ENCODE measurements around the gene GOLGA8A.
"Not testable (repeated sequence)": the region's sequence is repeated elsewhere in the genome, so short reads cannot be mapped to it uniquely, and the experiment has no call there.

GOLGA8A gene

GRCh38 chr15:34403899-34404298, 33.7 kb downstream of the GOLGA8A start:
- DNase-seq, result not testable (repeated sequence)

GRCh38 chr15:34403160-34403598, 34.4 kb downstream of the GOLGA8A start:
- DNase-seq, result not testable (repeated sequence)

- not testable (repeated sequence) for DNase-seq
These were observed 39.9 kb downstream of the GOLGA8A start for GRCh38 chr15:34397637-34398259.

DNA sequence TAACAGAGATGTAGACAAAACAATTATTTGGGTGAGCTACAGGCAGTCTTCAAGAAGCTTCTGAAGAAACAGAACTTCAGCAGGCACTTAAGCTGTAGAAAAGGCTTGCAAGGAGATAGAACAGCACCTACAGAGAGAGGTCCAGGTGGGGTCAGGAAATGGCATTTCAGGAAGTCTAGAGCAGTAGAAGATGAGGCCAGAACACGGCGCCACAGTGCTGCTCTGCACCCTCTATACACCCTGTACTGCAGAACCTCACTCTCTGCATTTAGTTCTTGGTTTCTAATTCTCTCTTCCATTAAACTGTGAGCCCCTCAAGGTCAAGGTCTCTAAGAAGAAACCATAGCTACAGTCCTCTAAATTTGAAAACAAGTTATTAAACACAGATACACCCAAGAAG, 44.6 kb downstream of the GOLGA8A start:
- not testable (repeated sequence) for DNase-seq

- DNase-seq, result not testable (repeated sequence)
These were observed 48.0 kb downstream of the GOLGA8A start for GRCh38 chr15:34389594-34390086.

Data from KG1 (cell line).